DOHH2 (cell line): ENCODE results near the gene PIK3C2B.

ENCODE experiments used
- CTCF ChIP-seq: fragments of 200-600 bp; sonication (generic); IDR thresholded peaks from one replicate; pipeline ENCODE4 v1.5.1; 2014; ENCODE audit warnings: antibody characterized with exemption, mild to moderate bottlenecking, low read depth, low read length; ENCODE audit not compliant: poor library complexity, severe bottlenecking
- EZH2phosphoT487 ChIP-seq: fragments of 200-600 bp; sonication (generic); IDR thresholded peaks from 2 replicates; pipeline ENCODE4 v1.6.1; 2017; ENCODE audit warnings: borderline replicate concordance, mild to moderate bottlenecking, antibody characterized with exemption, low read length, moderate library complexity, mixed read lengths

GRCh38 chr1:204448991-204449677 is 45.5 kb downstream of the PIK3C2B start:
- TF ChIP-seq EZH2phosphoT487 (no peak), CTCF (no peak)
